H7 (cell line): ENCODE measurements around the gene CTDSPL. TPM values are rescaled to one million over a fixed set of nuclear protein-coding genes. Genes with fewer than 3 reads are reported as not detected.
"Not testable (repeated sequence)": the region's sequence is repeated elsewhere in the genome, so short reads cannot be mapped to it uniquely, and the experiment has no call there.

Source experiments
- DNase-seq: peaks from one replicate; pipeline ENCODE4 v3.0.0; 2012
- H3K27me3 ChIP-seq: 2 replicates; pipeline ENCODE4 v1.6.0; 2011; ENCODE audit warnings: mild to moderate bottlenecking, low read length; ENCODE audit not compliant: control insufficient read depth, insufficient read depth
- H3K36me3 ChIP-seq: replicated peaks from 2 replicates; pipeline ENCODE4 v1.5.1; 2011; ENCODE audit warnings: low read length; ENCODE audit not compliant: control insufficient read depth, insufficient read depth
- H3K4me3 ChIP-seq: 2 replicates; pipeline ENCODE4 v1.5.1; 2011; ENCODE audit warnings: low read depth, mild to moderate bottlenecking, control low read depth, low read length, moderate library complexity; ENCODE audit not compliant: insufficient read depth
- total RNA-seq: library from RNA; depleted of rRNA; stranded (reverse); fragments of >200 nt; shearing (Covaris generic); gene quantifications from 2 replicates; pipeline ENCODE4 v1.2.3, GENCODE V29; 2014

CTDSPL gene
- total RNA-seq, 1 experiment from 2014 or later: 20.3 TPM

GRCh38 chr3:38021196-38021595 is 159.5 kb downstream of the CTDSPL start:
- Histone ChIP-seq H3K27me3 (peaks cover 11% of the 10 kb centered on the region), H3K4me3 (no peak overlapping the region), H3K36me3 (no peaks in the 10 kb centered on the region; the same call in none of the 2 replicates)
- DNase-seq: no peak

GRCh38 chr3:38022301-38022700 is 160.6 kb downstream of the CTDSPL start:
- Histone ChIP-seq H3K27me3 (peaks cover 21% of the 10 kb centered on the region), H3K4me3 (no peak overlapping the region), H3K36me3 (no peaks in the 10 kb centered on the region; the same call in 1 of the 2 replicates)
- no peak for DNase-seq

GRCh38 chr3:38022896-38023709 is 161.4 kb downstream of the CTDSPL start:
- DNase-seq: no peak
- Histone ChIP-seq H3K27me3 (peaks cover 29% of the 10 kb centered on the region), H3K4me3 (no peak overlapping the region), H3K36me3 (no peaks in the 10 kb centered on the region; the same call in 1 of the 2 replicates)

GRCh38 chr3:38026856-38027255 is 165.2 kb downstream of the CTDSPL start:
- no peak overlapping the region for H3K4me3 ChIP-seq
- peaks cover 66% of the 10 kb centered on the region for H3K27me3 ChIP-seq
- no peak for DNase-seq
- no peaks in the 10 kb centered on the region for H3K36me3 ChIP-seq

- peaks cover 73% of the 10 kb centered on the region for H3K27me3 ChIP-seq
- DNase-seq: peak; percentile 24
- no peaks in the 10 kb centered on the region for H3K36me3 ChIP-seq
- H3K4me3 ChIP-seq: no peak overlapping the region
These were observed 166.1 kb downstream of the CTDSPL start for GRCh38 chr3:38027466-38028465.

GRCh38 chr3:38028621-38029361 is 167.1 kb downstream of the CTDSPL start:
- no peaks in the 10 kb centered on the region for H3K36me3 ChIP-seq
- peak overlapping the region; percentile 69 for H3K4me3 ChIP-seq
- peak; percentile 83 for DNase-seq
- peaks cover 70% of the 10 kb centered on the region for H3K27me3 ChIP-seq

- peak; percentile 99 for DNase-seq
- H3K36me3 ChIP-seq: no peaks in the 10 kb centered on the region
- peak within 1 kb of the TSS; percentile 69 for H3K4me3 ChIP-seq
- H3K27me3 ChIP-seq: peaks cover 70% of the 10 kb centered on the region
These were observed 167.9 kb downstream of the CTDSPL start, which contains the start of gene PLCD1 for GRCh38 chr3:38029400-38030125. TSS of gene PLCD1 (minus strand) at chr3:38029642. CDS start at chr3:38029539, 103 bp downstream.

- H3K27me3 ChIP-seq: peaks cover 70% of the 10 kb centered on the region
- H3K36me3 ChIP-seq: no peaks in the 10 kb centered on the region
- peak; percentile 51 for DNase-seq
- H3K4me3 ChIP-seq: peak overlapping the region; percentile 57
These were observed 168.7 kb downstream of the CTDSPL start for GRCh38 chr3:38030126-38031021.

GRCh38 chr3:38031022-38031994 is 169.6 kb downstream of the CTDSPL start:
- no peak overlapping the region for H3K4me3 ChIP-seq
- peaks cover 62% of the 10 kb centered on the region for H3K27me3 ChIP-seq
- DNase-seq: no peak
- no peaks in the 10 kb centered on the region for H3K36me3 ChIP-seq

GRCh38 chr3:38032328-38032865 is 170.7 kb downstream of the CTDSPL start:
- no peak overlapping the region for H3K4me3 ChIP-seq
- no peak for DNase-seq
- H3K27me3 ChIP-seq: peaks cover 51% of the 10 kb centered on the region

GRCh38 chr3:38033586-38033985 is 171.9 kb downstream of the CTDSPL start:
- peaks cover 41% of the 10 kb centered on the region for H3K27me3 ChIP-seq
- DNase-seq, H3K36me3 ChIP-seq, H3K4me3 ChIP-seq: not testable (repeated sequence)

More at GRCh38 chr3:38032328-38032865, 170.7 kb downstream of the CTDSPL start:
- no peaks in the 10 kb centered on the region for H3K36me3 ChIP-seq
